Stimulated activated CD4-positive, alpha-beta T cell treated with anti-CD3 and anti-CD28 coated beads, Interleukin-12 subunit alpha, Interleukin-12 subunit beta, amount 100 ng/mL, for 48 hours (primary cell): ENCODE measurements around the gene WDR45.
A peak's percentile ranks its signal among the peaks of the same experiment; 100 is the strongest.

Experiments
- DNase-seq, 3 donors: peaks; one replicate each; pipeline ENCODE4 v3.0.0-alpha.2; 2020; ENCODE audit warnings: low read depth in 2 of 3, low spot score in 1 of 3

WDR45 gene

GRCh38 chrX:49053223-49054072 lies 26.2 kb downstream of the WDR45 start:
- DNase-seq = peak; percentile 30 to 59 (median 35)

- no peak for DNase-seq
These were observed 35.8 kb downstream of the WDR45 start for GRCh38 chrX:49043987-49044281.

GRCh38 chrX:49043220-49043986 lies 36.3 kb downstream of the WDR45 start, which contains the start of gene TFE3:
Gene TFE3 (minus strand): TSS chrX:49043357. CDS start chrX:49043226, 131 bp downstream.
- DNase-seq = peak; percentile 91 to 94 (median 92)

GRCh38 chrX:49042581-49043219 lies 37.0 kb downstream of the WDR45 start:
- DNase-seq = peak in 1 of 3 donors; percentile 2

- DNase-seq = no peak
These were observed 37.7 kb downstream of the WDR45 start for GRCh38 chrX:49041744-49042580.

- no peak for DNase-seq
These were observed 39.2 kb downstream of the WDR45 start for GRCh38 chrX:49040376-49040955.

GRCh38 chrX:49039598-49040375 lies 39.9 kb downstream of the WDR45 start:
- peak; percentile 18 to 34 (median 26) for DNase-seq

GRCh38 chrX:49037883-49038475 lies 41.7 kb downstream of the WDR45 start:
- no peak for DNase-seq

GRCh38 chrX:49030283-49030682 lies 49.4 kb downstream of the WDR45 start:
- DNase-seq = no peak

- no peak for DNase-seq
These were observed 49.8 kb downstream of the WDR45 start for GRCh38 chrX:49029876-49030275.
